HG03045 (cell line): ENCODE measurements around the gene PODN.

Source experiments
- ATAC-seq: cut with Tn5 transposase; IDR thresholded peaks from one replicate; pipeline ENCODE4 v1.9.1; 2021; ENCODE audit warnings: mild to moderate bottlenecking, moderate library complexity; ENCODE audit not compliant: unreplicated experiment

Gene PODN

GRCh38 chr1:53112861-53113260 is 50.8 kb downstream of the PODN start:
- ATAC-seq, result no peak

- no peak for ATAC-seq
Measured at GRCh38 chr1:53114090-53114489, 52.1 kb downstream of the PODN start.

GRCh38 chr1:53114581-53115400 is 52.8 kb downstream of the PODN start:
- no peak for ATAC-seq

- no peak for ATAC-seq
Measured at GRCh38 chr1:53115403-53116306, 53.6 kb downstream of the PODN start.

GRCh38 chr1:53116307-53116810 is 54.3 kb downstream of the PODN start:
- ATAC-seq, result no peak

GRCh38 chr1:53116933-53117600 is 55.1 kb downstream of the PODN start:
- ATAC-seq, result no peak

- no peak for ATAC-seq
Measured at GRCh38 chr1:53117836-53118235, 55.8 kb downstream of the PODN start.

- no peak for ATAC-seq
Measured at GRCh38 chr1:53120659-53121058, 58.6 kb downstream of the PODN start.

GRCh38 chr1:53121319-53122172 is 59.5 kb downstream of the PODN start:
- no peak for ATAC-seq

GRCh38 chr1:53122201-53122885 is 60.3 kb downstream of the PODN start:
- no peak for ATAC-seq

- ATAC-seq, result no peak
Measured at GRCh38 chr1:53122961-53123413, 61.0 kb downstream of the PODN start.

- ATAC-seq, result no peak
Measured at GRCh38 chr1:53123453-53124140, 61.6 kb downstream of the PODN start.

- no peak for ATAC-seq
Measured at GRCh38 chr1:53125122-53125521, 63.1 kb downstream of the PODN start.

- no peak for ATAC-seq
Measured at GRCh38 chr1:53125623-53126360, 63.8 kb downstream of the PODN start.

- ATAC-seq, result no peak
Measured at GRCh38 chr1:53126495-53126894, 64.5 kb downstream of the PODN start.

GRCh38 chr1:53127546-53127945 is 65.5 kb downstream of the PODN start:
- ATAC-seq, result no peak

- no peak for ATAC-seq
Measured at GRCh38 chr1:53128401-53128800, 66.4 kb downstream of the PODN start.

- no peak for ATAC-seq
Measured at GRCh38 chr1:53129891-53130597, 68.0 kb downstream of the PODN start.
